M059J (cell line): ENCODE results near the gene RPS19. TPM values are rescaled to one million over a fixed set of nuclear protein-coding genes. Genes with fewer than 3 reads are reported as not detected.
"Not testable (repeated sequence)": the region's sequence is repeated elsewhere in the genome, so short reads cannot be mapped to it uniquely, and the experiment has no call there.

ENCODE experiments used
- DNase-seq: peaks from one replicate; pipeline ENCODE4 v3.0.0-alpha.2; 2012; ENCODE audit warnings: low read depth
- total RNA-seq: library from RNA; depleted of rRNA; stranded (reverse); fragments of >200 nt; shearing (Covaris generic); gene quantifications from 2 replicates; pipeline ENCODE4 v1.2.3, GENCODE V29; 2014

The RPS19 gene
- total RNA-seq, 1 experiment from 2014 or later = 1,304 TPM

DNA sequence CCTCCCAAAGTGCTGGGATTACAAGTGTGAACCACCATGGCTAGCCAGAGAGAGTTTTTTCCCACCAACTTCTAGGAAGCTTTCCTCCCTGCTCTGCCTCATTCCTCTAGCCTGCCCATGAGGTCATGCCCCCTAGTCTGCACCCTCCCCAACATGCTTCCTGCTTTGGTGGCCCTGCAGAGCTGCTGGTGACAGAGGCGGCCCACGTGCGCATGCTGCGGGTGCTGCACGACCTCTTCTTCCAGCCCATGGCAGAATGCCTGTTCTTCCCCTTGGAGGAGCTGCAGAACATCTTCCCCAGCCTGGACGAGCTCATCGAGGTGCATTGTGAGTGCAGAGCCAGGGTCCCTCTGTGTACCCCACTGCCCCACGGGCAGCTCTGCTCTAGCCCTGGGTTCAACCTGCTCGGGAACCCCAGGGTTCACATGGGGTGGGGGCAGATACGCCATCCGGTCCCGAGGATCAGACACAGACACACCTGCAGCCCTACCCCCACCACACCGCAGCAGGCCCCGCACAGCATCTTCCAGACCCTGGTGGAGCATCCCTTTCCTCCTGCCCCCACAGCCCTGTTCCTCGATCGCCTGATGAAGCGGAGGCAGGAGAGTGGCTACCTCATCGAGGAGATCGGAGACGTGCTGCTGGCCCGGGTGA, 41.8 kb downstream of the RPS19 start:
- no peak for DNase-seq

DNA sequence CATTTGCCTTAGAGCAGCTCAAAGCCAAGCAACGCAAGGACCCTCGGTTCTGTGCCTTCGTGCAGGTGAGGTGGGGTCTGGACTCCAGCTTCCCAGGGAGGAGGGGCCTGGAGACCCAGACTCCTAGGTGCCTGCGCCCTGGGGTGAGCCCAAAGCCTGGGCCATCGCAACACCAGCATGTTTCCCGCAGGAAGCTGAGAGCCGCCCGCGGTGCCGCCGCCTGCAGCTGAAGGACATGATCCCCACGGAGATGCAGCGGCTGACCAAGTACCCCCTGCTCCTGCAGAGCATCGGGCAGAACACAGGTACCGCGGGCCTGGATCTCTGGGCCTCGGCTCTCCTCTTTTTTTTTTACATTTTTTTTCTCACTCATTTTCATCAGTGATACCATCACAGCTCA, 42.5 kb downstream of the RPS19 start:
- DNase-seq = no peak

- DNase-seq = no peak
Measured at GRCh38 chr19:41903193-41903953, 43.3 kb downstream of the RPS19 start.

- DNase-seq = no peak
Measured at GRCh38 chr19:41904118-41904870, 44.2 kb downstream of the RPS19 start.

DNA sequence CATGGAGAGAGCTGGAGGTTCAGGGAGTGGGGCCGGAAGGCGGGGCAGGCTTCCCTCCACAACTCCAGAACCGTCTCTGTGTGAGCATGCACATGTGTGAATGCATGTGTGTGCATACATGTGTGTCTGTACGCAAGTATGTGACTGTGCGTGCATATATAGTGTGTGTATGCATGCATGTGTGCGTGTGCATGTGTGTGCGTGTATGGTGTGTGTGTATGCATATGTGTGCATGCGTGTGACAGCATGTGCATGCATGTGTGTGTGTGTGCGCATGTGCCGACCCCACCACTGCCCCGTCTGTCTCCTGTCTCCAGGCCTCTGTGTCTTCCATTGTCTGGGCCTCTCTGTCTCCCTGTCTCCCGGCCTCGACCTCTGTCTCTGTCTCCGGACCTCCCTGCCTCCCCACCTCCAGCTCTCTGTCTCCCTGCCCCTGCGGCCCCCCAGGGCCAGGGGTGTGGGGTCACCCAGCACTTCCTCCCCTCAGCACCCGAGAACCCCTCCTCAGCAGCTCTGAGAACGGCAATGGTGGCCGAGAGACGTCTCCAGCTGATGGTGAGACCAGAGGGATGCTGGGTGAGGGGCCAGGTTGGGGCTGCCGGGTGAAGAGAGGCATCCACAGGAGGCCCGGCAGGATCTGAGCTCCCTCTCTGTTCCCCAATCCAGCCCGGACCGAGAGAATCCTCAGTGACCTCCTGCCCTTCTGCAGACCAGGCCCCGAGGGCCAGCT, 45.4 kb downstream of the RPS19 start:
- DNase-seq = no peak

DNA sequence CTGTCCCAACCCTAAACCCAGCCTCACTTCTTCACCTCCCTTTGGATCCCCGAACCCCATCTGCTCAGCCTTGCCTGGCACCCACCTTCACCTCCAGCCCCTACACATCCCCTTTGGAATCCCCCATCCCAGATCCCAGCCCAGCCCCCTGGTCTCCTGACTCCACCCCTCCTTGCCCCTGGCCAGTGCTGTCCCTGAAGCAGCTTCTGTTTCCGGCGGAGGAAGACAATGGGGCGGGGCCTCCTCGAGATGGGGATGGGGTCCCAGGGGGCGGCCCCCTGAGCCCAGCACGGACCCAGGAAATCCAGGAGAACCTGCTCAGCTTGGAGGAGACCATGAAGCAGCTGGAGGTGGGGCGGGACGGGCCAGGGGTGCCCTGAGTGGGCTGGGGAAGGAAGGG, 46.2 kb downstream of the RPS19 start:
- no peak for DNase-seq

DNA sequence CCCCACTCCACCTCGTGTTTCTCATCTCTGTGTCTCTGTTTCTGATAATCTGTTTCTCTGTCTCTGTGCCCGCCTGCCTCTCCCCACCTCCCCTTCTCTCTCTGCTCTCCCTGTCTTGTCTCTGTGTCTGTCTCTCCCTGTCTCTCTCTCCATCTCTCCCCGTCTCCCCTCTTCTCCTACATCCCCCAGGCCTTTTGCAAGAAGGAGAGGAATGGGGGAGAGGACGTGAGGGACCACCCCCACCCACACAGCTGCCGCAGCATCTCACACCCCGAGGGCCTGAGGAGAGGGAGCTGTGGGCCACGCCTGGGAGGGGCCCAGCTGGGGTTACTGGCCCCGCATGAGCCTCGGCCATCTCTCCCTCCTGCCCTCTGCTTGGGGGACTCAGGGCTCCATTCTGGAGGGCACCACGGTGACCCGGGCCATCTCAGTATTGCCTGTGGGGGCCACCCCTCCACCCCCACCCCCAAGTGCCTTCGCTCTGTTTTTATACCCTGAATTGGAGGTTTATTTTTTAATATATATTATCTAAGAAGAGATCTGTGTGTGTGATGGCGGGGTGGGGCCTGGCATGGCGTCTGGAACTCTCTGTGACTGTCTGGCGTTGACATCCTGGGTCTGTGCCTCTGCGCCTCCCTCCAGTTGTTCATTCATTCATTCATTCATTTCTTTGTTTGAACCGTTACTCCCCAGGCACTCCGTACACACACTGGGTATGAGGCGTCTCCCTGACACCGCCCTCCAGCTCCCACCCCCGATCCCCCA, 47.0 kb downstream of the RPS19 start:
- DNase-seq = no peak

DNA sequence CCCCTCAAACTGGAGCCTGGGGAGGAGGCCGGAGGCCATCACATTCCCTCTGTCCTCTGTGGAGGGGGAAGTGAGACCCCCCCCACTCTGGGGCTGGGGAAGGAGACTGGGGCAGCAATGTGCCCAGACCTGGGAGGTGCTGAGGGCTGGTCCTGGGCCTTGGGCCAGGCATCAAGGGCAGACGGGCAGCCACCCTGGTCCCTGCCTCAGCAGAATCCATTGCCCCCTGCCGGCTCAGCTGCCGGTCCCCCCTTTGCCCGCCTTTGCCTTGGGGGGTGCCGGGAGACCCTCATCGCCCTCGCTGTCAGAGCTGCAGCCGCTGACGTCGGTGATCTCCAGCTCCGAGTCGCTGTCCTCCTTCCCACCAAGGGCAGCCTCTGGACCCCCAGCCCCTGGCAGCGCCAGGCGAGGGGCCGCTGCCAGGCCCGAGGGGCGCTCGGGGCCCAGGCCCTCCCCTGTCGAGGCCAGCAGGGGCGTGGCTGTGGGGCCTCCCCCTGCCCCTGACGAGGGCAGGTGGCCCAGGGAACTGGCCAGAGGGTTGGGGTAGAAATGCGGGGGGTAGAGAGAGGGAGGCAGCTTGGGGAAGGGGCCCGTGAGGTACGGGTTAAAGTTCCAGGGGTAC, 48.0 kb downstream of the RPS19 start:
- no peak for DNase-seq

- DNase-seq = no peak
Measured at GRCh38 chr19:41908724-41909464, 48.8 kb downstream of the RPS19 start.

- no peak for DNase-seq
Measured at GRCh38 chr19:41909706-41910105, 49.7 kb downstream of the RPS19 start.

GRCh38 chr19:41910240-41910991, 50.4 kb downstream of the RPS19 start:
- no peak for DNase-seq

DNA sequence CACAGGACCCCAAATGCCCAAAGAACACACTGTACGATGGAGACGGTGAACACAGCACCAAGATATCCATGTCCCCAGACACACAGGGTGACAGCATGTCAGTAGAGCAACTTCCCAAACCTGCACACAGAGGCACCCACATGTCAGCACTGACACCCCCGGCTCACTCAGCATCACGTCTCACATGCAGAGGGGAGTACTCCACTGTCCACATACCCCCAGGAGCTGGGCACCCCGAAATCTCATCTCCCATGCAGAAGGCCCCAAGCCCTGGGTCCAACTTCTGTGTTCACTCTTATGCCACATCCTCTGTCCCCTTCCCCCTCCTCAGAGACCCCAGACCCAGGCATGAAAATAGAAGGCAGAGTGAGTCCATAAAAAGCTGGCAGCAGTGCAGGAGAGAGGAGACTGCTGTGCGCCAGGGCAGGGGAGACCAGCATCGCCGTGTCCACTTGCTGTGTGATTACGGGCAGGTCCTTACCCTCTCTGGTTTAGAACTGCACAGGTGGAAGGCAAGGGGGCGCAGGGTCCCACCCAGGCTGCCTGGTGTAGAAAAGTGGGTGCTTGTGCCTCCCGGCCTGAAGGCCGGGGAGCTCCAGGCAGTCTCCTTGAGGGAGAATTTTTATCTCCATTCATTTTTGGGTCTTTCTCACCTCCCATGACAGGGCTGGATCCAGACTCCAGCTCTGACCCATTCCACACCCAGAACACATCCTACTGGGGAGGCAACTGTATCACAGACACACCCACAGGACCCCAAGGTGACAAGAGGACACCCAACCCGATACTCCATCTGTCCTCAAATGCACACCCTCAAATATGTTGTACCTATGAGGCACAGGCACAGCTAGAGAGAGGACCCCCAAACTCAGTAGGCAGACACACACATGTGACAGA, 51.2 kb downstream of the RPS19 start:
- DNase-seq = no peak

DNA sequence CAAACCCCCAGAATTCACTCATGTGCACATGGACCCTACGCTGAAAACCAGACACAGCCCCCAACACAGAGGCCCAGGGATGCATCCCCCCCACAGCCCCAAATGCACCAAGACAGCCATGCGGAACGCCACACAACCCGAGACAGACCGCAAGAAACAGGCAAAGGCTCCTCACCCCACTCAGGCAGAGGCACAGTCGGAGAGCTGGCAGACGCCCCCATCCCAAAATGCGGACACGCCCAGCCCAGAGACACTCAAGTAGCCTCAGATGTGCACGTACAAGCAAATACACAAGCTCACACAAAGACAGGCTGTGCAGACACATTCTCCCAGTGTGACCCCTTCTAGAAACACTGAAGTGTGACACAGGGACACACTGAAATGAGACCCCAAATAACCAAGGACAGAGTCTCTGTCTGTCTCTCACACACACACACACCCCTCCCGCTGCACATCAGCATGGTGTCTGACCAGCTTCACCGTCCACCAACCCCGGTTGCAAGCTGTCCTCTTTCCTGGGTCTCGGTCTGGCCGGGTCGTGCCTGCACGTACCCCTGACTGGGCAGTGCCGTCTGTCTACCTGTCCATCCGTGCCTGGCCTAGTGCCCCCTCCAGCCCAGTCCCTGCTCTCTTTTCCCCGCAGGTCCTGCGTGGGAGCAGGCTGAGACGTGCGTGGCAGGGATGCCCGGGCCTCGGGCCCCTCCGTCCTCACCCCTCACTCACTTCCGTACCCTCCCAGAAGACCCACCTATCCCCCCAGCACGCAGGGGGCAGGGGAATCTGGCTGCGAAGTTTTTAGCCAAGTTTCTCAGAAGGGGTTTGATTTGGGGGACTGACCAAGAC, 52.1 kb downstream of the RPS19 start:
- DNase-seq = no peak

DNA sequence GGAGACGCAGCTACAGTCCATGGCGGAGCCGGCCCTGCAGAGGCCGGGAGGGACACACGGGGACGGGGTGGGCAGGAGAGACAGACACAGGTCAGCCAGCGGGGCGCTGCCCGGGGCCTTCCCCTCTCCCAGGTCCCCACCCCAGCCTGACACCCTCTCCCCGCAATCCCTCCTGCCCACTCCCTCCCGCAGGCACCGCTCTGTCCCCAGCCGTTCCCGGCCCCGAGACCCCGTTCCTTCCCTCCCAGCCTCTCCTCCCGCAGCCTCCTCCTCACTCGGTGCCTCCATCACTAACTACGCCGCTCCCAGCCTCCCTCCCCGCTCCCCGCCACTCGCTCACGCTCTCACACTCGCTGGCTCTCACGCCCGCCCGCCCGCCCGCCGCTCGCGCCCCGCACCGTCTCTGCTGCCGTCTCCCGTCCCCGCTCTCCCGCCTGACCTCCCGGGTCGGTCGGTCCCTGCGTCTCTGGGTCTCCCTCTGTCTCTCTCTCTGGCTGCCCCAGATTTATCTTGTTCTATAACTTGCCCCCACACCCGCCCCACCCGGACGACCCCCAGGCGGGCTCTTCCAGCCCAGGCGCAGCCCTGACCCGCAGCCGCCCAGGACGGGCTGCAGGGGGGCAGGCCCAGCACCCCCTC, 53.0 kb downstream of the RPS19 start:
- no peak for DNase-seq

GRCh38 chr19:41913538-41914423, 53.7 kb downstream of the RPS19 start:
- DNase-seq = no peak

- DNase-seq = not testable (repeated sequence)
Measured at GRCh38 chr19:41914424-41914834, 54.4 kb downstream of the RPS19 start.
